Measurements from ENCODE around the gene SUSD1.

SUSD1 gene

GRCh38 chr9:112124156-112124555 is 50.9 kb downstream of the SUSD1 start:
- DNase-seq (ENCODE audit: low read depth), result no peak
- no peak overlapping the region for H3K4me3 ChIP-seq (ENCODE audit: low read length)
- no peak for TF ChIP-seq CTCF (IDR thresholded peaks at IDR 0.05; ENCODE audit: insufficient read depth, low read depth, low read length, missing control alignments)

- no peak for TF ChIP-seq CTCF (IDR thresholded peaks at IDR 0.05; ENCODE audit: insufficient read depth, low read depth, low read length, missing control alignments)
- DNase-seq (ENCODE audit: low read depth), result no peak
- no peak overlapping the region for H3K4me3 ChIP-seq (ENCODE audit: low read length)
These were observed 53.5 kb downstream of the SUSD1 start for GRCh38 chr9:112121633-112122032.

- no peak overlapping the region for H3K4me3 ChIP-seq (ENCODE audit: low read length)
- DNase-seq (ENCODE audit: low read depth), result peak; percentile 69
- TF ChIP-seq CTCF (IDR thresholded peaks at IDR 0.05; ENCODE audit: insufficient read depth, low read depth, low read length, missing control alignments), result no peak
These were observed 54.6 kb downstream of the SUSD1 start for GRCh38 chr9:112120439-112120925.

GRCh38 chr9:112120030-112120341 is 55.1 kb downstream of the SUSD1 start:
- TF ChIP-seq CTCF (IDR thresholded peaks at IDR 0.05; ENCODE audit: insufficient read depth, low read depth, low read length, missing control alignments), result no peak
- H3K4me3 ChIP-seq (ENCODE audit: low read length), result no peak overlapping the region
- DNase-seq (ENCODE audit: low read depth), result no peak

GRCh38 chr9:112119225-112120029 is 55.7 kb downstream of the SUSD1 start:
- H3K4me3 ChIP-seq (ENCODE audit: low read length), result no peak overlapping the region
- no peak for TF ChIP-seq CTCF (IDR thresholded peaks at IDR 0.05; ENCODE audit: insufficient read depth, low read depth, low read length, missing control alignments)
- peak; percentile 92 for DNase-seq (ENCODE audit: low read depth)

- TF ChIP-seq CTCF (IDR thresholded peaks at IDR 0.05; ENCODE audit: insufficient read depth, low read depth, low read length, missing control alignments), result no peak
- no peak for DNase-seq (ENCODE audit: low read depth)
- no peak overlapping the region for H3K4me3 ChIP-seq (ENCODE audit: low read length)
These were observed 57.1 kb downstream of the SUSD1 start for GRCh38 chr9:112118009-112118408.

Data from epithelial cell of esophagus (primary cell).